Small intestine (tissue), 7 donors: Measurements from ENCODE around the gene ZNF222. TPM values are rescaled to one million over a fixed set of nuclear protein-coding genes. Genes with fewer than 3 reads are reported as not detected.

Experiments
- DNase-seq, 2 donors: peaks; one replicate each; pipeline versions ENCODE4 v3.0.0 to v3.0.0-alpha.2; 2013
- FAIRE-seq: peaks from 2 replicates; lab custom pipeline; 2012; peaks lifted over from hg19 to GRCh38; lab: Jason Lieb, UNC
- H3K27ac ChIP-seq, 3 donors: one replicate each; pipeline ENCODE4 v1.5.1; 2013; ENCODE audit warnings: low read length in 2 of 3, mild to moderate bottlenecking in 2 of 3, control low read depth in 1 of 3, inconsistent platforms in 1 of 3, low read depth in 1 of 3, moderate library complexity in 1 of 3
- H3K27me3 ChIP-seq, 3 donors: one replicate each; pipeline ENCODE4 v1.6.1; 2013; ENCODE audit warnings: low read length in 3 of 3, inconsistent platforms in 1 of 3; ENCODE audit not compliant: control insufficient read depth in 3 of 3, insufficient read depth in 3 of 3
- H3K36me3 ChIP-seq, 3 donors: one replicate each; pipeline ENCODE4 v1.6.1; 2013; ENCODE audit warnings: low read length in 3 of 3, inconsistent platforms in 1 of 3, low read depth in 1 of 3, mild to moderate bottlenecking in 1 of 3, moderate library complexity in 1 of 3; ENCODE audit not compliant: control insufficient read depth in 3 of 3, insufficient read depth in 2 of 3
- H3K4me1 ChIP-seq, 3 donors: one replicate each; pipeline ENCODE4 v1.6.1; 2013; ENCODE audit warnings: low read length in 2 of 3, inconsistent platforms in 1 of 3, low read depth in 1 of 3, mild to moderate bottlenecking in 1 of 3, moderate library complexity in 1 of 3; ENCODE audit not compliant: control insufficient read depth in 3 of 3, insufficient read depth in 2 of 3
- H3K4me3 ChIP-seq, 3 donors: one replicate each; pipeline ENCODE4 v1.5.1; 2013; ENCODE audit warnings: low read length in 3 of 3, control low read depth in 1 of 3, inconsistent platforms in 1 of 3, low read depth in 1 of 3, mild to moderate bottlenecking in 1 of 3, moderate library complexity in 1 of 3
- H3K9me3 ChIP-seq, 2 donors: one replicate each; pipeline ENCODE4 v1.6.1; 2013; ENCODE audit warnings: low read depth in 1 of 2, low read length in 1 of 2; ENCODE audit not compliant: control insufficient read depth in 2 of 2, insufficient read depth in 1 of 2
- WGBS, 3 donors: extraction: QIAGEN DNeasy Blood & Tissue Kit; methylation state at CpG; one replicate each; pipeline ENCODE4 v1.1.7; 2013; 5-methylcytosine and 5-hydroxymethylcytosine counted together
- polyA plus RNA-seq, 4 donors: library from polyadenylated mRNA; stranded (reverse) in 3 of 4; unstranded in 1 of 4; fragments of 200-250 nt in 3 of 4; fragments of 120-200 nt in 1 of 4; gene quantifications; one replicate each; pipeline versions ENCODE4 v1.2.1 to v1.2.3, GENCODE V29; 2013
- donor health status: healthy with polysubstance abuse.
- donor health status: control.
- donor health status: control.
- donor health status: Bipolar disorder and iron deficiency.
- donor health status: healthy.

The ZNF222 gene
- polyA plus RNA-seq, 4 donors: 1.9 to 6.1 (median 3.3) TPM

GRCh38 chr19:44026622-44027021, 1.4 kb downstream of the ZNF222 start:
- FAIRE-seq: no peak
- H3K4me3 ChIP-seq: no peak overlapping the region
- DNase-seq: no peak
- peaks cover 0 to 18% of the 10 kb centered on the region in 2 donors for H3K9me3 ChIP-seq
- peaks cover 0 to 4% (median 3%) of the 10 kb centered on the region in 3 donors for H3K4me1 ChIP-seq
- WGBS, 3 donors: 96 to 98% (median 97%) methylated on average over 6 of the region's 6 CpGs
- peaks cover 11 to 19% (median 14%) of the 10 kb centered on the region in 3 donors for H3K36me3 ChIP-seq
- H3K27me3 ChIP-seq: no peaks in the 10 kb centered on the region
- H3K27ac ChIP-seq: no peak overlapping the region

DNA sequence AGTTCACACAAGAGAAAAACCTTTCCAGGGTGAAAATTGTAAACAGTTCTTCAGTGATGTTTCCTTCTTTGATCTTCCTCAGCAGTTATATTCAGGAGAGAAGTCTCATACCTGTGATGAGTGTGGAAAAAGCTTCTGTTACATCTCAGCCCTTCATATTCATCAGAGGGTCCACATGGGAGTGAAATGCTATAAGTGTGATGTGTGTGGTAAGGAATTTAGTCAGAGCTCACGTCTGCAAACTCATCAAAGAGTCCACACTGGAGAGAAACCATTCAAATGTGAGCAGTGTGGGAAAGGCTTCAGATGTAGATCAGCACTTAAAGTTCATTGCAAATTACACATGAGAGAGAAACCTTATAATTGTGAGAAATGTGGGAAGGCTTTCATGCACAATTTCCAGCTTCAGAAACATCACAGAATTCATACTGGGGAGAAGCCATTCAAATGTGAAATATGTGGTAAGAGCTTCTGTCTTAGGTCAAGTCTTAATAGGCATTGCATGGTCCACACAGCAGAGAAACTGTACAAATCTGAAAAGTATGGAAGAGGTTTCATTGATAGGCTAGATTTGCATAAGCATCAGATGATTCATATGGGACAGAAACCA, 6.9 kb downstream of the ZNF222 start:
- WGBS, 3 donors: 83 to 86% (median 85%) methylated on average over 1 of the region's 1 CpG
- FAIRE-seq: no peak
- Histone ChIP-seq H3K36me3 (peaks cover 8 to 19% (median 17%) of the 10 kb centered on the region in 3 donors), H3K27me3 (no peaks in the 10 kb centered on the region), H3K27ac (no peak overlapping the region), H3K4me3 (no peak overlapping the region), H3K9me3 (peaks cover 3 to 57% of the 10 kb centered on the region in 2 donors), H3K4me1 (no peaks in the 10 kb centered on the region)
- no peak for DNase-seq

GRCh38 chr19:44042147-44042546, 17.0 kb downstream of the ZNF222 start:
- Histone ChIP-seq H3K9me3 (no peaks in the 10 kb centered on the region), H3K4me3 (no peak overlapping the region), H3K36me3 (no peaks in the 10 kb centered on the region), H3K27me3 (peaks cover 0 to 2% (median 0%) of the 10 kb centered on the region in 3 donors), H3K27ac (no peak overlapping the region), H3K4me1 (no peaks in the 10 kb centered on the region)
- FAIRE-seq: no peak
- DNase-seq: no peak
- WGBS, 3 donors: 74 to 83% (median 83%) methylated on average over 2 of the region's 2 CpGs

DNA sequence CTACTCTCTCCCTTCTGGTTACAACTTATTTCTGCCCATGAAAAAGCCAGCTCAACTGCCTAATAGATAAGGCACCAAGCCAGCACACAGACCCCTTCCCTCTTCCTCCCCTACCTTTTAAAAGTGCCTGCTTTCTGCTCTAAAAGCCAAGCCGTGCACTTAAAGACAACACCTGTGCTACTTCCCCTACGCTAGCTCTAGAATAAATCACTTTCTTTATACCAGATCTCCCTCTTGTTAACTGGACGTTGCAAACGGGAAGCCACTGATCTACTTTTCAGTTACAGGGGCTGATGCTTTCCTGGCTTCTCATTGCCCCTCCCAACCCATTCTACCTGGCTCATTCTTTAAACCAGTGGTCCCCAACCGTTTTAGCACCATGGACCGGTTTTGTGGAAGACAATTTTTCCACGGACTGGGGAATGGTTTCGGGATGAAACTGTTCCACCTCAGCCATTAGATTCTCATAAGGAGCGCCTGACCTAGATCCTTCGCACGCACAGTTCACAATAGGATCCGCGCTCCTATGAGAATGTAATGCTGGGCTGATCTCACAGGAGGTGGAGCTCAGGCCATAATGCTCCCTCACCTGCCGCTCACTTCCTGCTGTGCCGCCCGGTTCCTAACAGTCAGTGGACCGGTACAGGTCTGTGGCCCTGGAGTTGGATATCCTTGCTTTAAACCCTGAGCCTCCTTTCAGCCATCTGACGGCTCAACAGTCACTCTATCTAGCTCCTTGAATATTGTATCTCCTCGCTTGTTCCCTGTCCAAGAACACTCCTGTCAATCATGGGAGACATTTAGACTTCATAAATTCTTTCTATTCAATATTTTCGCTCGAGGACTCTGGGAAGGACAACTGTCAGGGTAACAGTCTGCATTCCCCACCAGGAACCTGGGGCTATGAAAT, 25.8 kb downstream of the ZNF222 start:
- Histone ChIP-seq H3K4me3 (peak overlapping the region; percentile 70), H3K9me3 (peaks cover 1 to 7% of the 10 kb centered on the region in 2 donors), H3K27me3 (no peaks in the 10 kb centered on the region), H3K36me3 (peaks cover 0 to 8% (median 2%) of the 10 kb centered on the region in 3 donors), H3K4me1 (peaks cover 0 to 3% (median 2%) of the 10 kb centered on the region in 3 donors), H3K27ac (peak overlapping the region; percentile 53 to 94 (median 88))
- WGBS, 3 donors: 11 to 17% (median 12%) methylated on average over 21 of the region's 21 CpGs
- no peak for FAIRE-seq
- peak; percentile 71 to 79 for DNase-seq

DNA sequence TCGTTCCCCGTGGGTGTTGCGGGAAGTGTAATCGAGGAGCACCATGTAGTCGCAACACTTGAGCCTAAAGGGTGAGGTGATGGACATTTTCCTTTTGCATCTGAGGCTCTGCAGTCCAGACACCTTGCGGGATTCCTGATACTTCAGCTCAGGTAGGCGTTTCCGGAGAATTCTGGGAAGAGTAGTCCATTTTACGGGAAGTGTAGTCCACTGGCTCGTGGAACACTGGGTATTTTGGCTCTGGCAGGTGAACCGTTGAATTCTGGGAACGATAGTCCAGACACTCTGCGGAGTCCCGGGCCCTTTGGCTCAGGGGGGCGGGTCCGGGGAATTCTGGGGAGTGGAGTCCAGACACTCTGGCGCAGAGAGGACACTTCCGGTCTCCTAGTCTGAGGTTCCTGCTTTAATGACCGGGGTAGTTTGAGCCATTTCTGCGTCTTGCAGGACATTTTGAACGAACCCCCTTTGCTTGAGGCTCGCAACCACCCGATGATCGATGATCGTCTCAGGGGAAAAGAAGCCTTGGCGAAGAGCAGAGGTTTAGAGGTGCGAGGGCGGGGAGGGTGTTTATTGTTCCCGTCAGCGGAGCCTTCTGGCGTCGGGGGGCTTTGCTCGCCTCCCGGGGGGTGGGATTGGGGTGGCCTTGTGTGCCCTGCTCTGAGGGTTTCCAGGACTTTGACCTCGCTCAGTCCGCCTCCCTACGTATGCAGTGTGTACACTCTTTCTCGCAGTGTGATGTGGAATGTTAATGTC, 26.6 kb downstream of the ZNF222 start, which contains the start of gene ZNF223:
ZNF223 (plus strand) TSS at position 387 of the 753 bp plus-strand sequence. CDS start 3,141 bp downstream, outside the sequence.
- Histone ChIP-seq H3K9me3 (peaks cover 1 to 7% of the 10 kb centered on the region in 2 donors), H3K36me3 (peaks cover 0 to 15% (median 2%) of the 10 kb centered on the region in 3 donors), H3K27me3 (no peaks in the 10 kb centered on the region), H3K4me1 (peaks cover 0 to 3% (median 2%) of the 10 kb centered on the region in 3 donors), H3K4me3 (peak within 1 kb of the TSS; percentile 70), H3K27ac (peak within 1 kb of the TSS; percentile 53 to 94 (median 88))
- DNase-seq: peak; percentile 97 to 99
- FAIRE-seq: peak; percentile 84
- 2 to 3% (median 2%) methylated on average over 38 of the region's 38 CpGs for WGBS, 3 donors

- Histone ChIP-seq H3K4me1 (peaks cover 0 to 3% (median 0%) of the 10 kb centered on the region in 3 donors), H3K9me3 (peaks cover 0 to 10% of the 10 kb centered on the region in 2 donors), H3K4me3 (no peak overlapping the region), H3K36me3 (peaks cover 2 to 44% (median 4%) of the 10 kb centered on the region in 3 donors), H3K27ac (no peak overlapping the region), H3K27me3 (no peaks in the 10 kb centered on the region)
- 94 to 95% (median 94%) methylated on average over 5 of the region's 5 CpGs for WGBS, 3 donors
- no peak for DNase-seq
- no peak for FAIRE-seq
Observed at GRCh38 chr19:44055870-44056269, 30.7 kb downstream of the ZNF222 start.

- FAIRE-seq: no peak
- Histone ChIP-seq H3K4me1 (no peaks in the 10 kb centered on the region), H3K4me3 (no peak overlapping the region), H3K27ac (no peak overlapping the region), H3K9me3 (peaks cover 0 to 20% of the 10 kb centered on the region in 2 donors), H3K27me3 (no peaks in the 10 kb centered on the region), H3K36me3 (peaks cover 16 to 53% (median 18%) of the 10 kb centered on the region in 3 donors)
- DNase-seq: no peak
- 85 to 94% (median 86%) methylated on average over 2 of the region's 2 CpGs for WGBS, 3 donors
Observed at GRCh38 chr19:44059229-44059628, 34.0 kb downstream of the ZNF222 start.

GRCh38 chr19:44061038-44061437, 35.9 kb downstream of the ZNF222 start:
- Histone ChIP-seq H3K27ac (no peak overlapping the region), H3K9me3 (peaks cover 0 to 25% of the 10 kb centered on the region in 2 donors), H3K4me1 (no peaks in the 10 kb centered on the region), H3K27me3 (no peaks in the 10 kb centered on the region), H3K4me3 (no peak overlapping the region), H3K36me3 (peaks cover 23 to 47% (median 23%) of the 10 kb centered on the region in 3 donors)
- DNase-seq (no peak), FAIRE-seq (no peak)
- WGBS, 3 donors: 92 to 96% (median 93%) methylated on average over 1 of the region's 1 CpG
